ENCODE measurements around the gene BSN. TPM values are rescaled to one million over a fixed set of nuclear protein-coding genes. Genes with fewer than 3 reads are reported as not detected.

Gene BSN
- total RNA-seq, 1 experiment from 2014 or later, result 0.93 TPM

GRCh38 chr3:49591615-49592014 is 37.3 kb downstream of the BSN start:
- H3K27ac Mint-ChIP-seq (ENCODE audit: unreplicated experiment), result no peak overlapping the region
- intact Hi-C loops (cut with micrococcal nuclease; ENCODE audit: unreplicated experiment), result no loop called here
- H3K27me3 ChIP-seq (replicated peaks; ENCODE audit: control insufficient read depth, insufficient read depth, low read length), result no peaks in the 10 kb centered on the region
- no peaks in the 10 kb centered on the region for H3K4me1 ChIP-seq
- peaks cover 2% of the 10 kb centered on the region for H3K27me3 Mint-ChIP-seq (ENCODE audit: insufficient read depth, unreplicated experiment)
- H3K4me1 Mint-ChIP-seq (ENCODE audit: low read depth, unreplicated experiment), result peaks cover 6% of the 10 kb centered on the region
- H3K9me3 Mint-ChIP-seq (ENCODE audit: unreplicated experiment), result peaks cover 8% of the 10 kb centered on the region
- no peaks in the 10 kb centered on the region for H3K36me3 Mint-ChIP-seq (ENCODE audit: insufficient read depth, unreplicated experiment)
- TF ChIP-seq, protein P1, sequence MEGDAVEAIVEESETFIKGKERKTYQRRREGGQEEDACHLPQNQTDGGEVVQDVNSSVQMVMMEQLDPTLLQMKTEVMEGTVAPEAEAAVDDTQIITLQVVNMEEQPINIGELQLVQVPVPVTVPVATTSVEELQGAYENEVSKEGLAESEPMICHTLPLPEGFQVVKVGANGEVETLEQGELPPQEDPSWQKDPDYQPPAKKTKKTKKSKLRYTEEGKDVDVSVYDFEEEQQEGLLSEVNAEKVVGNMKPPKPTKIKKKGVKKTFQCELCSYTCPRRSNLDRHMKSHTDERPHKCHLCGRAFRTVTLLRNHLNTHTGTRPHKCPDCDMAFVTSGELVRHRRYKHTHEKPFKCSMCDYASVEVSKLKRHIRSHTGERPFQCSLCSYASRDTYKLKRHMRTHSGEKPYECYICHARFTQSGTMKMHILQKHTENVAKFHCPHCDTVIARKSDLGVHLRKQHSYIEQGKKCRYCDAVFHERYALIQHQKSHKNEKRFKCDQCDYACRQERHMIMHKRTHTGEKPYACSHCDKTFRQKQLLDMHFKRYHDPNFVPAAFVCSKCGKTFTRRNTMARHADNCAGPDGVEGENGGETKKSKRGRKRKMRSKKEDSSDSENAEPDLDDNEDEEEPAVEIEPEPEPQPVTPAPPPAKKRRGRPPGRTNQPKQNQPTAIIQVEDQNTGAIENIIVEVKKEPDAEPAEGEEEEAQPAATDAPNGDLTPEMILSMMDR (IDR thresholded peaks at IDR 0.05; ENCODE audit: insufficient read depth in 1 of 2, low read depth in 1 of 2, low read length in 1 of 2, severe bottlenecking in 1 of 2, unreplicated experiment in 1 of 2), result no peak
- H3K36me3 ChIP-seq (ENCODE audit: control insufficient read depth, insufficient read depth, low read length), result no peaks in the 10 kb centered on the region
- no peak overlapping the region for H3K4me3 ChIP-seq (ENCODE audit: low read depth, low read length)
- no peak for DNase-seq
- H3K9me3 ChIP-seq, result peaks cover 12% of the 10 kb centered on the region; the same call in 1 of the 2 replicates
- BruUV-seq (replicated peaks), result no TSS peak
- no peak overlapping the region for H3K4me3 Mint-ChIP-seq (ENCODE audit: unreplicated experiment)
- ChIA-PET POLR2A (no interaction called here), CTCF (no interaction called here)

DNA sequence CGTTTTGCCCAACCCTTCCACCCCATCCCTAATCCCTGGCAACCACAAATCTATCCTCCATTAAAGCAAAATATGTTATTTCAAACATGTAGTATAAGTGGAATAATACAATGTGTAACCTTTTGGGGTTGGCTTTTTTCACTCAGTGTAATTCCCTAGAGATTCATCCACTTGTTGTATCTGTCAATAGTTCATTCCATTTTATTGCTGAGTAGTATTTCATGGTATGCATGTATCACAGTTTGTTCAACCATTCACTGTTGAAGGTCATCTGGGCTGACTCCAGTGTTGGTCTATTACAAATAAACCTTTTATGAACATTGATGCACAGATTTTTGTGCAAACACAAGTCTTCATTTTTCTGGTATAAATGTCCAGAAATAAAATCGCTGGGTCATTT is 38.8 kb downstream of the BSN start:
- H3K36me3 ChIP-seq (ENCODE audit: control insufficient read depth, insufficient read depth, low read length), result no peaks in the 10 kb centered on the region
- Mint-ChIP-seq H3K4me3 (ENCODE audit: unreplicated experiment) (no peak overlapping the region), H3K9me3 (ENCODE audit: unreplicated experiment) (no peaks in the 10 kb centered on the region), H3K27me3 (ENCODE audit: insufficient read depth, unreplicated experiment) (no peaks in the 10 kb centered on the region), H3K36me3 (ENCODE audit: insufficient read depth, unreplicated experiment) (no peaks in the 10 kb centered on the region), H3K27ac (ENCODE audit: unreplicated experiment) (no peak overlapping the region), H3K4me1 (ENCODE audit: low read depth, unreplicated experiment) (no peaks in the 10 kb centered on the region)
- BruUV-seq (replicated peaks), result no TSS peak
- DNase-seq, result no peak
- no peaks in the 10 kb centered on the region for H3K27me3 ChIP-seq (replicated peaks; ENCODE audit: control insufficient read depth, insufficient read depth, low read length)
- intact Hi-C loops (cut with micrococcal nuclease; ENCODE audit: unreplicated experiment), result no loop called here
- ChIA-PET CTCF (no interaction called here), POLR2A (no interaction called here)
- H3K9me3 ChIP-seq, result peaks cover 7% of the 10 kb centered on the region; the same call in 1 of the 2 replicates
- no peak overlapping the region for H3K4me3 ChIP-seq (ENCODE audit: low read depth, low read length)
- TF ChIP-seq, protein P1 (IDR thresholded peaks at IDR 0.05; ENCODE audit: insufficient read depth in 1 of 2, low read depth in 1 of 2, low read length in 1 of 2, severe bottlenecking in 1 of 2, unreplicated experiment in 1 of 2), result no peak
- no peaks in the 10 kb centered on the region for H3K4me1 ChIP-seq

DNA sequence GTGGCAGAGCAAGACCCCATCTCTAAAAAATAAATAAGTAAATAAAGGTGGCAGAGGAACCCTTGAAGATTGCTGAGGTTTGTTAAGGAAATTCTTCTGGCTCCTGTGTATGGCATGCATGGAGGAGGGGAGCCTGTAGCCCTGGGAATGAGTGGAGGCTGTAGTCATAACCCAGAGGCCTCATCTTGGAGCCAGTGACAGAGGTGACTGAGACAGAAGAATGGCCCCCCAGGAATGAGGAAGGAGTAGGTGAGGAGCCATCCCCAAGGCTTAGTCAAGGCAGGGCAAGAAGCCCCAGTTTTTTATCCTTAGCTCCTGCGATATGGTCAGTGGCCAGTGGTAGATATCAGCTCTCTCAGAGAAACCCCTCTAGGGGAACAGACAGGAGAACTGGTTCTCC is 46.5 kb downstream of the BSN start:
- TF ChIP-seq, protein P1 (IDR thresholded peaks at IDR 0.05; ENCODE audit: insufficient read depth in 1 of 2, low read depth in 1 of 2, low read length in 1 of 2, severe bottlenecking in 1 of 2, unreplicated experiment in 1 of 2), result no peak
- Mint-ChIP-seq H3K27me3 (ENCODE audit: insufficient read depth, unreplicated experiment) (no peaks in the 10 kb centered on the region), H3K36me3 (ENCODE audit: insufficient read depth, unreplicated experiment) (no peaks in the 10 kb centered on the region), H3K9me3 (ENCODE audit: unreplicated experiment) (no peaks in the 10 kb centered on the region), H3K4me3 (ENCODE audit: unreplicated experiment) (no peak overlapping the region), H3K27ac (ENCODE audit: unreplicated experiment) (no peak overlapping the region), H3K4me1 (ENCODE audit: low read depth, unreplicated experiment) (no peaks in the 10 kb centered on the region)
- intact Hi-C loops (cut with micrococcal nuclease; ENCODE audit: unreplicated experiment), result no loop called here
- no peak overlapping the region for H3K4me3 ChIP-seq (ENCODE audit: low read depth, low read length)
- CTCF ChIA-PET, result no interaction called here
- no peak for DNase-seq
- H3K36me3 ChIP-seq (ENCODE audit: control insufficient read depth, insufficient read depth, low read length), result no peaks in the 10 kb centered on the region
- no peaks in the 10 kb centered on the region for H3K9me3 ChIP-seq
- H3K27me3 ChIP-seq (replicated peaks; ENCODE audit: control insufficient read depth, insufficient read depth, low read length), result no peaks in the 10 kb centered on the region
- POLR2A ChIA-PET, result no interaction called here
- no TSS peak for BruUV-seq (replicated peaks)
- H3K4me1 ChIP-seq, result no peaks in the 10 kb centered on the region
